ENCODE measurements around the gene PRKAA2.
"Not testable (repeated sequence)": the region's sequence is repeated elsewhere in the genome, so short reads cannot be mapped to it uniquely, and the experiment has no call there.

Gene PRKAA2

GRCh38 chr1:56644919-56645676 lies at the start of gene PRKAA2:
Gene PRKAA2, plus strand, starts transcription at chr1:56645314. Its CDS starts 74 bp downstream, at chr1:56645388.
- in situ Hi-C loops (cut with MboI; ENCODE audit: low sequenced_read_pairs) = no loop called here

DNA sequence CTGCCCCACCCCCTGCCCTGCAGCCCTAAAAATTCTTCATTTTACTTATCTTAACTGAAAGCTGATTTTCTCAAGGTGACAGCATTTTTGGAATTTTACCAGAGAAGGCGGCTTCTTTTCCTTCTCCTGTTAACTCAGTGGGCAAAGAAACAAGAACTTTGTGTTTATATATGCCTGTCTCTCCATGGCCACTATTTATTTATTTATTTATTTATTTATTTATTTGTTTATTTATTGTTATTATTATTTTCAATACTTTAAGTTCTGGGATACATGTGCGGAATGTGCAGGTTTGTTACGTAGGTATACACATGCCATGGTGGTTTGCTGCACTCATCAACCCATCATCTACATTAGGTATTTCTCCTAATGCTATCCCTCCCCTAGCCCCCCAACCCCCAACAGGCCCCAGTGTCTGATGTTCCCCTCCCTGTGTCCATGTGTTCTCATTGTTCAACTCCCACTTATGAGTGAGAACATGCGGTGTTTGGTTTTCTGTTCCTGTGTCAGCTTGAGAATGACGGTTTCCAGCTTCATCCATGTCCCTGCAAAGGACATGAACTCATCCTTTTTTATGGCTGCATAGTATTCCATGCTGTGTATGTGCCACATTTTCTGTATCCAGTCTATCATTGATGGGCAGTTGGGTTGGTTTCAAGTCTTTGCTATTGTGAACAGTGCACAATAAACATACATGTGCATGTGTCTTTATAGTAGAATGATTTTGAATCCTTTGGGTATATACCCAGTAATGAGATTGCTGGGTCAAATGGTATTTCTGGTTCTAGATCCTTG lies 49.5 kb upstream of the PRKAA2 start:
- in situ Hi-C loops (cut with MboI; ENCODE audit: low sequenced_read_pairs) = not testable (repeated sequence)

DNA sequence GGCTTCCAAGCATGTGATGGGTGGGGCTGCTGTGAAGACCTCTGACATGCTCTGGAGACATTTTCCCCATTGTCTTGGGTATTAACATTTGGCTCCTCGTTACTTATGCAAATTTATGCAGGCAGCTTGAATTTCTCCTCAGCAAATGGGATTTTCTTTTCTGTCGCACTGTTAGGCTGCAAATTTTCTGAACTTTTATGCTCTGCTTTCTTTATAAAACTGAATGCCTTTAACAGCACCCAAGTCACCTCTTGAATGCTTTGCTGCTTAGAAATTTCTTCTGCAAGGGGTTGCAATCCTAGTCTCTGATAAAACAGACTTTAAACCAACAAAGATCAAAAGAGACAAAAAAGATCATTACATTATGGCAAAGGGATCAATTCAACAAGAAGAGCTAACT lies 35.0 kb upstream of the PRKAA2 start:
- in situ Hi-C loops (cut with MboI; ENCODE audit: low sequenced_read_pairs) = not testable (repeated sequence)

- in situ Hi-C loops (cut with MboI; ENCODE audit: low sequenced_read_pairs) = not testable (repeated sequence)
Measured at GRCh38 chr1:56610770-56611169, 34.3 kb upstream of the PRKAA2 start.

DNA sequence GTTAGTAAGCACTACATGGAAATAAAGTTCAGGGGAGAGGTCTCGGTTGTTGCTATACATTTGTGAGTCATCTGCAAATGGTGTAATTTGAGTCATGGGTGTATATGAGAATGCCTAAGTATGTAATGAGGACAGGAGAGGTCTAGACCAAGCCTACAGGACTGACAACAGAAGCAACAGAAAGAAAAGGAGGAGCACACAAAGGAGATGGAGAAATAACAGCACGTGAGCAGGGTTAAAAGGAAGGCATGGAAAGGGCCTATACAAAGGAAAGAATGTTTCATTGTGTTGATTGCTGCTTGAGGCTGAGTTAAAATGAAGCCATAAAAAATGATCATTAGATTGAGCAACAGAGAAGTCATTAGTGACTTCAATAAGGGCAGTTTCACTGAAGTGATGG lies 28.0 kb upstream of the PRKAA2 start:
- in situ Hi-C loops (cut with MboI; ENCODE audit: low sequenced_read_pairs) = no loop called here

GRCh38 chr1:56625819-56626440 lies 19.2 kb upstream of the PRKAA2 start:
- in situ Hi-C loops (cut with MboI; ENCODE audit: low sequenced_read_pairs) = no loop called here

DNA sequence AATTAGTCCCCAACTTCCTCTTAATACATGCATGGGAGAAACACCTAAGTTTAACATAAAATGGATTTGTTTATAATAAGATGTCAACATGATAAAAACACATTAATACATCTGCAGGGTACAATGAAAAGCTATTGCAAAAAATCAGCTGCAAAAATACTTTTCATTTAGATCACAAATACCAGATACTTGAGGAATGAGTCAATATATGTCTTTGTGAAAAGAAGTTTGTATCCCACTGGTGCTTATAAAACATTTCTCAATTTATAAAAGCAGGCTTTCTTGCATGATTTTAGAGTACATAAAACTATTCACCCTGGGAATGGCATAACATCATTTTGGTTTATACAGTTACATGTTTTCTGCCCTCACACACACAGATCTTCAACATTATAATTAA lies 18.6 kb upstream of the PRKAA2 start:
- in situ Hi-C loops (cut with MboI; ENCODE audit: low sequenced_read_pairs) = no loop called here

GRCh38 chr1:56627019-56627635 lies 18.0 kb upstream of the PRKAA2 start:
- in situ Hi-C loops (cut with MboI; ENCODE audit: low sequenced_read_pairs) = no loop called here

DNA sequence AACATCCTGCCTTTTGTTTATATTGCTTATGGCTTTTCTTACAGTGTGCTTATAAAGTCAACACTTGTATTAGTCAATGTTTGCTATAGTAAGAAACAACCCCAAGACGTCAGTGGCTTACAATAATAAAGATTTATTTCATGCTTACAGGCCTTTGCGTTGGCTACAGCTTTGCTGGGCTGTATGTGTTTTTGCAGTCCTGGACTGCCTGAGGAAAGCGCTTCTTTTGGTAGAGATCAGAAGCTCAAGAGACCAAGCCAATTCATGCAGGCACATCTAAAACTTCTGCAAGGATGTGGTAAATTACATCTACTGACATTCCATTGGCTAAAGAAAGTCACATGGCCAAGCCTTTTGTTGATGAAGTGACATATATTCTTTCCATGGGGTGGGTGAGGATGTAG lies 17.5 kb upstream of the PRKAA2 start:
- in situ Hi-C loops (cut with MboI; ENCODE audit: low sequenced_read_pairs) = no loop called here

DNA sequence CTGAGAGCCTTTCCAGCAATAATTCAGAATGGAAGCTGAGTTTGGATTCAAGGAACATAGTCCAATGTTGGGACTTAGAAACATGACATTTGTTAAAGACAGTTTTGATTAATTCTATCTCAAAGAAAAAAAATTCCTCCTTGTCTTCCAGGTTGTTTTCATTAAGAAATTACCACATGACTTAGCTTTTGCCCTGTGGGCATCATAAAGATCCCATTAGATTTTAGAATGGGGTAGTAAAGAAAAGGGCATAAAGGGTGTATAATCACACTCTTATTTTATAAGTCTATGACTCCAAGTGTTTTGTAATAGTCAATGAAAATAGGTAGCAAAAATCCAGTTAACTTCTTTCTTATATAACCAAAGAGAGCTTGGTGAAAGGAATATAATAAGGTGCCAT lies 14.3 kb upstream of the PRKAA2 start:
- in situ Hi-C loops (cut with MboI; ENCODE audit: low sequenced_read_pairs) = no loop called here

- in situ Hi-C loops (cut with MboI; ENCODE audit: low sequenced_read_pairs) = no loop called here
Measured at GRCh38 chr1:56631901-56632300, 13.2 kb upstream of the PRKAA2 start.

- in situ Hi-C loops (cut with MboI; ENCODE audit: low sequenced_read_pairs) = no loop called here
Measured at GRCh38 chr1:56634981-56635380, 10.1 kb upstream of the PRKAA2 start.

- in situ Hi-C loops (cut with MboI; ENCODE audit: low sequenced_read_pairs) = no loop called here
Measured at GRCh38 chr1:56638248-56638647, 6.9 kb upstream of the PRKAA2 start.

- in situ Hi-C loops (cut with MboI; ENCODE audit: low sequenced_read_pairs) = no loop called here
Measured at GRCh38 chr1:56639211-56639610, 5.9 kb upstream of the PRKAA2 start.

GRCh38 chr1:56643661-56644060 lies 1.5 kb upstream of the PRKAA2 start:
- in situ Hi-C loops (cut with MboI; ENCODE audit: low sequenced_read_pairs) = no loop called here

- in situ Hi-C loops (cut with MboI; ENCODE audit: low sequenced_read_pairs) = no loop called here
Measured at GRCh38 chr1:56644064-56644918, 823 bp upstream of the PRKAA2 start.

DNA sequence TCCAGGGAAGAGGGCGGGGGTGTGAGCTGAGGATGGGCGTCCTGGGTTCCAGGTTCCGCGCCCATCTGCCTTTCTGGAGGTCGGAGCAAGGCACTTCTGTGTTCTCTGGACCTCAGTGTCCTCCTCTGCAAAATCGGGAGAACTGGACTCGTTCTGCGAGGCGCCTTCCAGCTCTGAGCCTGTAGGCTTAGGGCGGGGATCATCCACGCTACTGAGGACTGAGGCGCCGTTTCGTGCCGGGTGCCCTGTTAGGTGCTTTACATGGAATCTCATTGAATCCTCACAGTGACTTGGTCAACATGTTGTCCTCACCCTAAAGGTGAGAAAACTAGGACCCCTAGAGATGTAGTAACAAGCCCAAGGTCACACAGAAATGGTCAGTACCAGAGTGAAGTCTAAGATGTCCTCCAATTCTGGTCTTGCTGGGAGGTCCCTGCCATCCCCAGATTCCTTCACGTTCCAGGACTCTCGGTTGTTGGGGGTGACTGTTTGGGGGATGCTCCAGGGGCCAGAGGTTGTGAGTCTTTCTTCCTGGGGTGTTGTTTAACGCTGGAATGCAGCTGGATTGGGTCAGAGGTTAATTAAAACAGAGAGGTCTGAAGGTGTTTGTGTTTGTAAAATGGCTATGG lies 677 bp downstream of the PRKAA2 start:
- in situ Hi-C loops (cut with MboI; ENCODE audit: low sequenced_read_pairs) = no loop called here

GRCh38 chr1:56646611-56647010 lies 1.5 kb downstream of the PRKAA2 start:
- in situ Hi-C loops (cut with MboI; ENCODE audit: low sequenced_read_pairs) = no loop called here

DNA sequence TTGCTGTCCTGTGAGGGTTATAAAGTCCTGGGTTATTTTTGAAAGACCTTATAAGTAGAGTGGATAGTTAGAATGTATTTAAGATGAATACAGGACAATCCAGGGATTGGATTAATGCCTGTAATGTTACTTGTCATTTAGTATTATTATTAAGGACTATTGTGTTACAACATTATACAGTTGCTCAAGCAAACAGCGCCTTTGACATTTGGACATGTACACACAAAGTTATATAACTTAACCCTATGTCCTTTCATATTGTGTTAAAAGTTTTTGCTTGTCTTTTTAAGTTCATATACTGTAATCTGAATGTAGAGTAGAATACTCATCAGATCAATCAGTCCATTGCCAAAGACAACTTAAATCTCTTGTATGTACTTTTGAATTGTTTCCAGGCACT lies 2.0 kb downstream of the PRKAA2 start:
- in situ Hi-C loops (cut with MboI; ENCODE audit: low sequenced_read_pairs) = no loop called here

DNA sequence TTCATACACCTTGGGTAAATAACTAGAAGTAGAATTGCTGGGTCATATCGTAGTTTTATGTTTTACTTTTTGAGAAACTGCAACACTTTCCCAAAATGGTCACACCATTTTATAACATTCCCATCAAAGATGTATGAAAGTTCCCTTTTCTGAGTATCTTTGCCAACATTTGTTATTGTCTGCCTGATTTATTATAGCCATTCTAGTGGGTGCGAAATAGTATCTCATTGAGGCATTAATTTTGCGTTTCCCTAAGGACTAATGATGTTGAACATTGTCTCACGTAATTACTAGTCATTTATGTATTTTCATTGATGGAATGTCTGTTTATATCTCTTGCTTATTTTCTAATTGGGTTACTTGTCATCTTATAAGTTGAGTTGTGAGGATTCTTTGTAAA lies 3.4 kb downstream of the PRKAA2 start:
- in situ Hi-C loops (cut with MboI; ENCODE audit: low sequenced_read_pairs) = no loop called here

Data from HL-60/S4 (cell line).